Adipose tissue (tissue), 3 donors: ENCODE data around the gene FOXN3. TPM values are rescaled to one million over a fixed set of nuclear protein-coding genes. Genes with fewer than 3 reads are reported as not detected.

Source experiments
- H3K27ac ChIP-seq: one replicate; pipeline ENCODE4 v1.5.1; 2013; ENCODE audit warnings: low read depth, low read length
- WGBS, 3 donors: extraction: QIAGEN DNeasy Blood & Tissue Kit; methylation state at CpG; one replicate each; pipeline ENCODE4 v1.1.7; 2013; 5-methylcytosine and 5-hydroxymethylcytosine counted together
- polyA plus RNA-seq, 3 donors: library from polyadenylated mRNA; stranded (reverse); fragments of 200-250 nt; gene quantifications; one replicate each; pipeline ENCODE4 v1.2.3, GENCODE V29; 2013
- donor health status: healthy with polysubstance abuse.
- donor health status: Bipolar disorder and iron deficiency.
- donor health status: healthy.

FOXN3 gene
- polyA plus RNA-seq, 3 donors: 9.6 to 50.8 (median 50.2) TPM

DNA sequence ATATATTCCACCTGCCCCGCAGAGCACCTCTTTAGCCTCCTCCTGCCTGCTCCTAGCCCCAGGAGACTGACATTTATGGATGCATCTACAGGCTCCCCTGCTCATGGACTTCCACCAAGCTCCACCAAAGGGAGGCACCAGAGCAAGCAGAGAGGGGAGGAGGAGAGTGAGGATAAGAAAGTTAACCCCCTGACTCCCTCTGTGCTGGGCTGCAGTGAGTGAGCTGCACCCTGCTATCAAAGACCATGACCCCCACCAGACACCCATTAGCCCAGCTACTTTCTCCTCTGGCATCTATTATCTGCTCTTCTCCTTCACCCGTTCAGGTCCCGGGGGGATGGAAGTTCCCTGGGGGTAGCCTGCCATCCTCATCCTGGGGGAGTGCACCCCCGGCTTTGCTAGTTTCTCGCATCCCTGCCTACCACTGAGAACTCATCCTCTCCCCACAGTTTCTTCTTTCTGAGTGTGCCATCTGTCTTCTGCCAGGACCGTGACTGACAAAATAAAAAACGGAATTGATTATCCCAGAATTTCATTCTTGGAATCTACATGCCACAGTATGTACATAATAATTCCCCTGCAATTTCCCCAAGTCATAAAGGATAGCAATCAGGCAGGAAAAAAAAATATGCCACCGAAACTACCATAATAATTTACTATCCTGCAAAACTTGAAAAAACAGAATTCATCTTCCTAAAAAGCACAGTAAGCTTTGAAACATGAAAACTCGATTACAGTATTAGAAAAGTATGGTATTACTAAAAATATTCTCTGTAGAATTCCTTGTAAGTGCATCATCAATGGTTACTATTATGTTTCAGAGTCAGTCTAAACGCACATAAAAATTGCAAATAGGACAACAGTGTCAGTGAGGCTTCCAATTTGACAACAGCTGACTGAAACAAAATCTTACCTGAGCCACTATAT, 45.2 kb downstream of the FOXN3 start:
- no peak overlapping the region for H3K27ac ChIP-seq
- WGBS, 3 donors: 79 to 84% (median 83%) methylated on average over 10 of the region's 10 CpGs

GRCh38 chr14:89370781-89371180, 46.3 kb downstream of the FOXN3 start:
- no peak overlapping the region for H3K27ac ChIP-seq
- WGBS, 3 donors: 66 to 87% (median 85%) methylated on average over 7 of the region's 7 CpGs

DNA sequence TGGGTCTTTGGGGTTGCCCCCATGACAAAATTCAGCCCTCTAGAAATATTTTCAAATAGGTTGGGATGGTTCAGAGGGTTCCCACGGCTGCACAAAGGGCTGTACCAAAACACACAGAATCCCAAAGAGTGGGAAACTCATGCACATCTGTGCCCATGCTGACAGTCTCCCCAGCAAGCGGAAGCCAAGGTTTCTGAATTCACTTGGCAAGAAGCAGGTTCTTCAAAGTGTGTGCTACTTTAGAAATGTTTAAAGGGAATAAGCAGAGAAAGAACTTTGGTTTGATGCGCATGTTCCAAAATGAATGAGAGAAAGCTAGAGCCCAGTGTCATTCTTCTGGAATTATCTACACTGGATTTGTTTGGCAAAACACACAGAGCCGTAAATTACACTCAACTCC, 46.7 kb downstream of the FOXN3 start:
- no peak overlapping the region for H3K27ac ChIP-seq
- WGBS, 3 donors: 73 to 96% (median 96%) methylated on average over 4 of the region's 4 CpGs

DNA sequence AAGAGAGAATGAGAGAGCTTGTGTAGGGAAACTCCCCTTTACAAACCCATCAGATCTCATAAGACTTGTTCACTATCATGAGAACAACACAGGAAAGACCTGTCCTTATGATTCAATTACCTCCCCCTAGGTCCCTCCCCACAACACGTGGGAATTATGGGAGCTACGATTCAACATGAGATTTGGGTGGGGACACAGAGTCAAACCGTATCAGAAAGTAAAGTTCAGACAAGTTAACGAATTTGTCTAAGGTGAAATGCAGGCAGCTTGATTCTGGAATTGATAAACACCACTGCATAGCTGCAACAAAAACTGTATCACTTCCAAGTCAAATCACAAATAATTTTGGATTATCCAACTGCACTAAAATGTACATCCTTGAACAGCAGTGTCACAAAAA, 47.4 kb downstream of the FOXN3 start:
- 64 to 92% (median 85%) methylated on average over 4 of the region's 4 CpGs for WGBS, 3 donors
- no peak overlapping the region for H3K27ac ChIP-seq

GRCh38 chr14:89368490-89369477, 48.2 kb downstream of the FOXN3 start:
- 49 to 94% (median 89%) methylated on average over 12 of the region's 12 CpGs for WGBS, 3 donors
- H3K27ac ChIP-seq: no peak overlapping the region

- WGBS, 3 donors: 68 to 82% (median 79%) methylated on average over 8 of the region's 8 CpGs
- H3K27ac ChIP-seq: no peak overlapping the region
These were observed 49.3 kb downstream of the FOXN3 start for GRCh38 chr14:89367779-89368120.

- no peak overlapping the region for H3K27ac ChIP-seq
- WGBS, 3 donors: 41 to 72% (median 71%) methylated on average over 19 of the region's 19 CpGs
These were observed 49.9 kb downstream of the FOXN3 start for GRCh38 chr14:89366864-89367778.

DNA sequence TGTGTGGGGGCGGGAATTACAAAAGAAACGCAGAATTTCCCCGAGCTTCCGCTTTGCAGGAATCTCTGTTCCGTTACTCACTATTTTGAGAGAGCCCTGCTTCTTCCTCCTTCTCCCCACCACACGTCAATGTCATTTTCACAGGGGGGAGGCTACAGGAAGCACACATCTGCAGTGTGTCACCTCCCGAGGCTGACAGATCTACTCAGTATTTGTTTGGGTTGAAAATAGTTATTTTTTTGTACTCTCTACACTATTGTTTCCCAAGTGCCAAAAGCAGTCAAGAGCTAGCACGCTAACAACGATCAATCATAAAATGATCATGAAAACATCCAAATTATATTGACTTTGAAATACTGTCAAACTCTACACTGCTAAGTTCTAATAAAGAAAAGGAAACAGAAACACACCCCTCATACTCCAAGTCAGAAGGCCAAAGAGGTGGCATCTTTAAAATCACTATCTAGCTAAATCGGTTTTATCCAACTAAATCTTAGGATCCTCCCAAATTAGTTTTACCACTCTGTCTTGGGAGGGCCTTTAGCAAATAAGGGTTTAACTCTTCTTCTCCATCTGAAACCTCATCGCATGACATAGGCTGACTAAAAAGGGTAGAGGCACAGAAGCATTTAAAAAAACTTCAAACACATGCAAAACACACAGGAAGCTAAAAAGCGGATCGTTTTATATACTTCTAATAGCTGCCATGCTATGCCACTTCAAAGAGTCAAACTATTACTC, 51.8 kb downstream of the FOXN3 start:
- WGBS, 3 donors: 42 to 64% (median 47%) methylated on average over 13 of the region's 13 CpGs

DNA sequence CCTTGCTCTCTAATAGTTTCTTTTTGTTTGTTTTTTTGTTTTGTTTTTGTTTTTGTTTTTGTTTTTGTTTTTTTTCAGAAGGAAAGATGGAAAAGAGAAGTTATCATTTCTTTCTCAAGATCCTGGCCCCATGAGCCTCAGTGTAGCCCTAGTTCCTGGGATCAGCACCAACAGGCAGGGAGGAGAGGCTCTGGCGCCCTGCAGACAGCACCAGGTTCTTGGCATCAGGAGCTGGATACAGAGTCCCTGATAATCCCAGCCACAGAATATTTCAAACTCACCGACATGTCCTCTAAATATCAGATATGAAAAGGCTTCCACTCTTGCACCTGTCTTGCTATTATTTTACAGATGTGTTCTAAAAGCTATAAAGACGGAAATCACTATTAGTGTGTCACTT, 52.7 kb downstream of the FOXN3 start:
- no peak overlapping the region for H3K27ac ChIP-seq
- WGBS, 3 donors: 67 to 88% (median 87%) methylated on average over 3 of the region's 3 CpGs

More for the DNA sequence above, 51.8 kb downstream of the FOXN3 start:
- no peak overlapping the region for H3K27ac ChIP-seq

DNA sequence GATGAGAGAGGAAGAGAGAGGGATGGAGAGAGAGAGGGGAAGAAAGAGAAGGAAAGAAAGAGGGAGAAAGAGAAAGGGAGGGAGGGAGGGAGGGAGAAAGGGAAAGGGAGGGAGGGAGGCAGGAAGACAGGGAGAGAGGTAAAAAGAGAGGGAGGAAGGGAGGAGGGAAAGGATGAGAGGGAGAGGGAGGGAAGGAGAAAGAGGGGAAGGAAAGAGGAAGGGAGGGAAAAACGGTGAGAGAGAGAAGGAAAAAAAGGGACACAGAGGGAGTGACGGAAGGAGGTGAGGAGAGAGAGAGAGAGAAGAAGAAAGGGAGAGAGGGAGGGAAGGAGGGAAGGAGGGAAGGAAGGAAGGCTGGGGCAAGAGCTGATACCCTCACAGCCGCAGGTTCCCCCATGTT, 56.8 kb downstream of the FOXN3 start:
- H3K27ac ChIP-seq: no peak overlapping the region

GRCh38 chr14:89359477-89360222, 57.4 kb downstream of the FOXN3 start:
- H3K27ac ChIP-seq: no peak overlapping the region
- 48 to 59% (median 52%) methylated on average over 13 of the region's 13 CpGs for WGBS, 3 donors

More for the DNA sequence above, 56.8 kb downstream of the FOXN3 start:
- WGBS, 3 donors: 53 to 78% (median 60%) methylated on average over 2 to 3 of the region's 3 CpGs

GRCh38 chr14:89357655-89358297, 59.3 kb downstream of the FOXN3 start:
- H3K27ac ChIP-seq: no peak overlapping the region
- WGBS, 3 donors: 60 to 83% (median 63%) methylated on average over 8 of the region's 8 CpGs

DNA sequence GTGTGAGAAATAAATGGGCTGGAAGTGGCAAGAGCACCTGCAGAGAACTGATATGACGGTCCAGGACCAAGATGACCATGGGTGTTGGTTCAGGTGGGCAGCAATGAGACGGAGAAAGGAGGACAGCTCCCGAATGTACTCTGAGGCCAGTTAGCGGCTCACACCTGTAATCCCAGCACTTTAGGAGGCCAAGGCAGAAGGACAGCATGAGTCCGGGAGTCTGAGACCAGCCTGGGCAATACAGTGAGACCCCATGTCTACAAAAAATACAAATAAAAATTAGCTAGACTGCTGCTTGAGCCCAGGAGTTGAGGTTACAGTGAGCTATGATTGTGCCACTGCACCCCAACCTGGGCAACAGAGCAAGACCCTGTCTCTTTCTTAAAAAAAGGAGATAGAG, 60.1 kb downstream of the FOXN3 start:
- 65 to 82% (median 77%) methylated on average over 5 of the region's 5 CpGs for WGBS, 3 donors
- H3K27ac ChIP-seq: no peak overlapping the region

GRCh38 chr14:89356496-89356895, 60.5 kb downstream of the FOXN3 start:
- 67 to 79% (median 77%) methylated on average over 3 of the region's 3 CpGs for WGBS, 3 donors

GRCh38 chr14:89353766-89354113, 63.3 kb downstream of the FOXN3 start:
- 94 to 99% (median 95%) methylated on average over 3 of the region's 3 CpGs for WGBS, 3 donors
- no peak overlapping the region for H3K27ac ChIP-seq

More at GRCh38 chr14:89356496-89356895, 60.5 kb downstream of the FOXN3 start:
- no peak overlapping the region for H3K27ac ChIP-seq

GRCh38 chr14:89352976-89353765, 63.9 kb downstream of the FOXN3 start:
- 84 to 95% (median 89%) methylated on average over 6 of the region's 6 CpGs for WGBS, 3 donors
- no peak overlapping the region for H3K27ac ChIP-seq
